Loucy (cell line): ENCODE data around the gene MCU.

Experiments
- CTCF ChIP-seq: fragments of 200-600 bp; sonication (generic); conservative IDR thresholded peaks from 2 replicates; pipeline ENCODE4 v1.5.1; 2014; ENCODE audit warnings: mild to moderate bottlenecking, antibody characterized with exemption, low read length
- EZH2phosphoT487 ChIP-seq: fragments of 200-600 bp; IDR thresholded peaks from 2 replicates; pipeline ENCODE4 v1.6.1; 2018; ENCODE audit warnings: antibody characterized with exemption, mild to moderate bottlenecking, moderate library complexity, borderline replicate concordance

GRCh38 chr10:72881291-72881690, 189.3 kb downstream of the MCU start:
- TF ChIP-seq CTCF (no peak), EZH2phosphoT487 (no peak)
